ENCODE measurements around the gene PCGF3.

- TF ChIP-seq POLR2A (IDR thresholded peaks at IDR 0.05; ENCODE audit: borderline replicate concordance, extremely low read depth, insufficient read depth, insufficient read length), result no peak
- no peak for TF ChIP-seq REST (IDR thresholded peaks at IDR 0.05; ENCODE audit: low read depth)
- TF ChIP-seq POLR2AphosphoS5 (IDR thresholded peaks at IDR 0.05; ENCODE audit: low read depth, low read length), result no peak
- no peak for TF ChIP-seq CTCF (IDR thresholded peaks at IDR 0.05 in 2 of 3, conservative IDR thresholded peaks at IDR 0.05 in 1 of 3; ENCODE audit: borderline replicate concordance in 1 of 3, insufficient read depth in 1 of 3, low read depth in 2 of 3, low read length in 2 of 3)
- TF ChIP-seq SIN3A (IDR thresholded peaks at IDR 0.05; ENCODE audit: low read depth), result no peak
Observed at GRCh38 chr4:726235-726787, 20.7 kb downstream of the PCGF3 start.
